Fibroblast of villous mesenchyme (primary cell): ENCODE data around the gene PGLYRP3. TPM values are rescaled to one million over a fixed set of nuclear protein-coding genes. Genes with fewer than 3 reads are reported as not detected.

Source experiments
- DNase-seq: peaks from one replicate; pipeline ENCODE4 v3.0.0-alpha.2; 2010; ENCODE audit warnings: low read depth
- H3K4me3 ChIP-seq: 2 replicates; pipeline ENCODE4 v1.5.1; 2011; ENCODE audit warnings: low read depth, mild to moderate bottlenecking, low read length
- CTCF ChIP-seq: IDR thresholded peaks from 2 replicates; pipeline ENCODE4 v1.5.1; 2012; ENCODE audit warnings: low read depth, mild to moderate bottlenecking, low read length; ENCODE audit not compliant: insufficient read depth
- total RNA-seq: library from RNA; depleted of rRNA; stranded (reverse); fragments of >200 nt; gene quantifications from 2 replicates; pipeline ENCODE4 v1.2.3, GENCODE V29; 2012

PGLYRP3 gene
- not detected in 2 replicates for total RNA-seq

GRCh38 chr1:153312570-153313186, at the start of gene PGLYRP3:
Gene PGLYRP3, minus strand, starts transcription at chr1:153312952. Its CDS starts 2,287 bp downstream, at chr1:153310665.
- no peak for TF ChIP-seq CTCF
- DNase-seq: no peak
- H3K4me3 ChIP-seq: no peak within 1 kb of the TSS

- TF ChIP-seq CTCF: no peak
- DNase-seq: no peak
- no peak overlapping the region for H3K4me3 ChIP-seq
Measured at GRCh38 chr1:153362187-153362775, 49.5 kb upstream of the PGLYRP3 start.

- no peak for TF ChIP-seq CTCF
- H3K4me3 ChIP-seq: no peak overlapping the region
- no peak for DNase-seq
Measured at GRCh38 chr1:153361480-153362109, 48.8 kb upstream of the PGLYRP3 start.

- no peak overlapping the region for H3K4me3 ChIP-seq
- no peak for DNase-seq
- no peak for TF ChIP-seq CTCF
Measured at GRCh38 chr1:153360592-153361479, 48.1 kb upstream of the PGLYRP3 start.

- no peak overlapping the region for H3K4me3 ChIP-seq
- DNase-seq: no peak
- no peak for TF ChIP-seq CTCF
Measured at GRCh38 chr1:153360190-153360589, 47.4 kb upstream of the PGLYRP3 start.

- H3K4me3 ChIP-seq: no peak overlapping the region
- no peak for TF ChIP-seq CTCF
- no peak for DNase-seq
Measured at GRCh38 chr1:153359241-153359640, 46.5 kb upstream of the PGLYRP3 start.
